SU-DHL-6 (cell line): Measurements from ENCODE around the gene PRDM11.

Experiments used
- H2AFZ ChIP-seq: fragments of 200-600 bp; sonication (generic); 2 replicates; pipeline ENCODE4 v1.6.1; 2014; ENCODE audit warnings: low read depth, mild to moderate bottlenecking, moderate library complexity, mixed read lengths, antibody characterized with exemption, low read length; ENCODE audit not compliant: severe bottlenecking
- H3F3A ChIP-seq: fragments of 200-600 bp; shearing (Covaris generic); 2 replicates; pipeline ENCODE4 v1.6.0; 2016; ENCODE audit warnings: antibody characterized with exemption, mild to moderate bottlenecking; ENCODE audit not compliant: insufficient read depth
- H3K27ac ChIP-seq: fragments of 200-600 bp; sonication (generic); 2 replicates; pipeline ENCODE4 v1.5.1; 2016; ENCODE audit warnings: low read depth, mild to moderate bottlenecking, low read length, moderate library complexity, mixed read lengths
- H3K27me3 ChIP-seq: fragments of 200-600 bp; sonication (generic), shearing (Covaris generic); 2 replicates; pipeline ENCODE4 v1.6.0; 2014; ENCODE audit warnings: mild to moderate bottlenecking, low read length
- H3K36me3 ChIP-seq: fragments of 200-600 bp; sonication (generic); 2 replicates; pipeline ENCODE4 v1.6.1; 2014; ENCODE audit warnings: mild to moderate bottlenecking, low read length, mixed read lengths
- H3K4me2 ChIP-seq: fragments of 300-600, 200-600 bp; shearing (Covaris generic), sonication (generic); 2 replicates; pipeline ENCODE4 v1.6.0; 2014; ENCODE audit warnings: low read length, low read depth, mild to moderate bottlenecking; ENCODE audit not compliant: poor library complexity, severe bottlenecking
- H3K4me3 ChIP-seq: fragments of 200-600 bp; sonication (generic); 2 replicates; pipeline ENCODE4 v1.5.1; 2014; ENCODE audit warnings: antibody characterized with exemption, low read length, mild to moderate bottlenecking, mixed read lengths; ENCODE audit not compliant: insufficient read depth, poor library complexity, severe bottlenecking
- H3K79me2 ChIP-seq: fragments of 200-600 bp; sonication (generic); 2 replicates; pipeline ENCODE4 v1.6.1; 2014; ENCODE audit warnings: mild to moderate bottlenecking, low read length, moderate library complexity; ENCODE audit not compliant: insufficient read depth
- H3K9ac ChIP-seq: fragments of 200-600 bp; sonication (generic); 2 replicates; pipeline ENCODE4 v1.7.0; 2014; ENCODE audit warnings: mild to moderate bottlenecking, low read length
- H3K9me2 ChIP-seq: fragments of 200-600 bp; sonication (generic); replicated peaks from 2 replicates; pipeline ENCODE4 v1.6.1; 2014; ENCODE audit warnings: low read length; ENCODE audit not compliant: insufficient read depth
- H3K9me3 ChIP-seq: fragments of 200-600 bp; sonication (generic); 2 replicates; pipeline ENCODE4 v1.6.1; 2014; ENCODE audit warnings: low read length, mixed read lengths; ENCODE audit not compliant: insufficient read depth
- H4K20me1 ChIP-seq: fragments of 200-600 bp; sonication (generic); 2 replicates; pipeline ENCODE4 v1.6.1; 2014; ENCODE audit warnings: low read depth, mild to moderate bottlenecking, antibody characterized with exemption, low read length, moderate library complexity, mixed read lengths
- EZH2phosphoT487 ChIP-seq: fragments of 200-600 bp; sonication (generic), shearing (Covaris generic); conservative IDR thresholded peaks from 2 replicates; pipeline ENCODE4 v1.6.1; 2018; ENCODE audit warnings: mild to moderate bottlenecking, antibody characterized with exemption, low read length, moderate library complexity, mixed read lengths
- TF ChIP-seq, protein P1 (sequence below): fragments of 200-600 bp; sonication (generic); IDR thresholded peaks from one replicate; pipeline ENCODE4 v1.5.1; 2017; ENCODE audit warnings: antibody characterized with exemption, mild to moderate bottlenecking, low read length, moderate library complexity; ENCODE audit not compliant: insufficient read depth, poor library complexity, severe bottlenecking

The PRDM11 gene

DNA sequence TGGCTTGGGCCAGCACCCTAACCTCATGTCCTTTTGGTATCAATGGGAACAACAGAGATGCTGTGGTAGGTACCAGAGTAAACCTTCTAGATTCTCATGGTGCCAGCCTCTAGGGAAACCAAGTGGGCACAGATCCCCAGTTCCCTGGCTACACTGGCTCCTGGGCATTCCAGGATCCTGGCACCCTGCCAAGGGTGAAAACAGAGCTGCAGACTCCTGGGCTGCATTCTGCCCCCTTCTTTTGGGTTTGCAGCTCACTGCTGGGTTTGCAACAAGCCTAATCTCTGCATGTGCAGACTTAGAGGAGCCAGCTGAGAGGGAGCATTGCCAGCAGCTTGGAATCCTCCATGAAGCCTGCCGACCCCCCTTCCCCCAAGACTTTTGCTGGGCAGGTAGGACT, 30.6 kb downstream of the PRDM11 start:
- TF ChIP-seq, protein P1, sequence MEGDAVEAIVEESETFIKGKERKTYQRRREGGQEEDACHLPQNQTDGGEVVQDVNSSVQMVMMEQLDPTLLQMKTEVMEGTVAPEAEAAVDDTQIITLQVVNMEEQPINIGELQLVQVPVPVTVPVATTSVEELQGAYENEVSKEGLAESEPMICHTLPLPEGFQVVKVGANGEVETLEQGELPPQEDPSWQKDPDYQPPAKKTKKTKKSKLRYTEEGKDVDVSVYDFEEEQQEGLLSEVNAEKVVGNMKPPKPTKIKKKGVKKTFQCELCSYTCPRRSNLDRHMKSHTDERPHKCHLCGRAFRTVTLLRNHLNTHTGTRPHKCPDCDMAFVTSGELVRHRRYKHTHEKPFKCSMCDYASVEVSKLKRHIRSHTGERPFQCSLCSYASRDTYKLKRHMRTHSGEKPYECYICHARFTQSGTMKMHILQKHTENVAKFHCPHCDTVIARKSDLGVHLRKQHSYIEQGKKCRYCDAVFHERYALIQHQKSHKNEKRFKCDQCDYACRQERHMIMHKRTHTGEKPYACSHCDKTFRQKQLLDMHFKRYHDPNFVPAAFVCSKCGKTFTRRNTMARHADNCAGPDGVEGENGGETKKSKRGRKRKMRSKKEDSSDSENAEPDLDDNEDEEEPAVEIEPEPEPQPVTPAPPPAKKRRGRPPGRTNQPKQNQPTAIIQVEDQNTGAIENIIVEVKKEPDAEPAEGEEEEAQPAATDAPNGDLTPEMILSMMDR = no peak
- TF ChIP-seq EZH2phosphoT487 = no peak
- H3K27ac ChIP-seq = no peak overlapping the region
- H3K4me3 ChIP-seq = no peak overlapping the region
- H3K79me2 ChIP-seq = no peaks in the 10 kb centered on the region
- H3K27me3 ChIP-seq = no peaks in the 10 kb centered on the region
- no peak overlapping the region for H2AFZ ChIP-seq
- no peaks in the 10 kb centered on the region for H3K36me3 ChIP-seq
- no peaks in the 10 kb centered on the region for H4K20me1 ChIP-seq
- no peaks in the 10 kb centered on the region for H3K9me3 ChIP-seq
- H3K4me2 ChIP-seq = no peak overlapping the region
- H3K9ac ChIP-seq = no peak overlapping the region
- H3K9me2 ChIP-seq = no peaks in the 10 kb centered on the region
- no peaks in the 10 kb centered on the region for H3F3A ChIP-seq

DNA sequence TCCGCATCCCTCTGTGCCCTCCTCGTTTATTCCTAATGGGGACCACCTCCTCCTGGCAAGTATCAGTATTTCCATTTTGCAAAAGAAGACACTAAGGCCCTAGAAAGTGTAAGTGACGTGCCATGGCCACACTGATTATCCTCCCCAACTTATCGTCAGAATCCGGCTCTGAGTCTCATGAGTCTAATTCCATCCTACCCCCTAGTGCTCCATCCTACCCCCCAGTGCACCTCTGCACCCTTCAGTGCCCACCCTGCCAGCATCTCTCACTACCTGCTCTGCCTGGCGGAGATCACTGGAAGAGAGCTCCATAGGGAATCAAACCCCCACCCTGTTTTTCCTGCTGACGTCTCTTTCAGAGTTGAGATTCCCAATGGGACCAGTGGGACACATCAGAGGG, 31.8 kb downstream of the PRDM11 start:
- Histone ChIP-seq H4K20me1 (no peaks in the 10 kb centered on the region), H3K27ac (no peak overlapping the region), H3K79me2 (no peaks in the 10 kb centered on the region), H2AFZ (no peak overlapping the region), H3K4me3 (no peak overlapping the region), H3K9ac (no peak overlapping the region), H3K9me2 (no peaks in the 10 kb centered on the region), H3K36me3 (no peaks in the 10 kb centered on the region), H3F3A (no peaks in the 10 kb centered on the region), H3K9me3 (no peaks in the 10 kb centered on the region), H3K4me2 (no peak overlapping the region), H3K27me3 (no peaks in the 10 kb centered on the region)
- TF ChIP-seq EZH2phosphoT487 = no peak
- TF ChIP-seq, protein P1 = no peak

DNA sequence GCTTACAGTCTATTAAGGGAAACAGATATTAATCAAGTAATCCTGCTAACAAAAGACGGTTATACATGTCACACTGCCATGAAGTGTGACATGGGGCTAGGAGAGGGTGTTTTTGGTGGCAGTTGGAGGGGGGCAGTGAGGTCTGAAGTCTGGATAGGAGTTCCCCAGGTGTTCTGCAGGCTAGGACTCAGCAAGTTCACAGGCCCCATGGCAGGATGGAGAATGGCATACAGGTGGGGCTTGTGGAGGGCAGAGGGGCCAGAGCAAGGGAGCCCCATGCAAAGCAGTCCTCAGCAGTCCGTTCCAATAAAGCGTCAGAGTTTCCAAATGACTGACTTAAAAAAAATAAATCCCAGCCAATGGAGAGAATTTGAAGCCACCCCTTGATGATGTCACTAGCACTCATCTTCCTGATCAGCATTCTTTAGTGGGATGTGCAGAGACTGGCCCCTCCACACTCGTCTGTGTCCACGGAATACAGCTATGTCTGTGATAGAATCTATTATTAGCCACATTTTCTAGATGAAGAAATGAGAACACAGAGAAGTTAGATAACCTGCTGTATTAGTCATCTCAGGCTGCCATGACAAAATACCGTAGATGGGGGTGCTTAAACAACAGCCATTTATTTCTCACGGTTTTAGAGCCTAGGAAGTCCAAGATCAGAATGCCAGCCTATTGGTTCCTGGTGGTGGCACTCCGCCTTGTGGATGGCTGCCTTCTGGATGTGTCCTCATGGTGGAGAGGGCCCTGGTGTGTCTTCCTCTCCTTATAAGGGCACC, 32.6 kb downstream of the PRDM11 start:
- Histone ChIP-seq H3K36me3 (no peaks in the 10 kb centered on the region), H3K27me3 (no peaks in the 10 kb centered on the region), H3K4me3 (no peak overlapping the region), H3K79me2 (no peaks in the 10 kb centered on the region), H4K20me1 (no peaks in the 10 kb centered on the region), H3K9me2 (no peaks in the 10 kb centered on the region), H3K27ac (no peak overlapping the region), H3K4me2 (no peak overlapping the region), H2AFZ (no peak overlapping the region), H3K9ac (no peak overlapping the region), H3K9me3 (no peaks in the 10 kb centered on the region), H3F3A (no peaks in the 10 kb centered on the region)
- TF ChIP-seq, protein P1 = no peak
- TF ChIP-seq EZH2phosphoT487 = no peak
